Suprapubic skin (tissue), 4 donors: ENCODE measurements around the gene NRBF2. TPM values are rescaled to one million over a fixed set of nuclear protein-coding genes. Genes with fewer than 3 reads are reported as not detected.

Experiments used
- DNase-seq, 2 donors: peaks; one replicate each; pipeline ENCODE4 v3.0.0-alpha.2; 2019; ENCODE audit warnings: low spot score in 2 of 2
- H3K27ac ChIP-seq: fragments of 200-600 bp; sonication (generic); one replicate; pipeline ENCODE4 v1.5.1; 2019
- H3K27me3 ChIP-seq: fragments of 200-600 bp; sonication (generic); one replicate; pipeline ENCODE4 v1.5.1; 2019
- H3K36me3 ChIP-seq: fragments of 200-600 bp; sonication (generic); one replicate; pipeline ENCODE4 v1.5.1; 2019
- H3K4me1 ChIP-seq: fragments of 200-600 bp; sonication (generic); one replicate; pipeline ENCODE4 v1.5.1; 2019
- H3K4me3 ChIP-seq: fragments of 200-600 bp; sonication (generic); one replicate; pipeline ENCODE4 v1.5.1; 2019; ENCODE audit warnings: mild to moderate bottlenecking
- H3K9me3 ChIP-seq: fragments of 200-600 bp; sonication (generic); one replicate; pipeline ENCODE4 v1.5.1; 2019
- EP300 ChIP-seq: sonication (generic); formaldehyde crosslinking; IDR thresholded peaks from one replicate; pipeline ENCODE4 v1.6.1; 2017; ENCODE audit warnings: antibody characterized with exemption
- POLR2A ChIP-seq, 2 donors: fragments of 450-650 bp; IDR thresholded peaks; one replicate each; pipeline ENCODE4 v1.6.1; 2017; ENCODE audit warnings: antibody characterized with exemption in 2 of 2, mild to moderate bottlenecking in 2 of 2, moderate library complexity in 2 of 2
- POLR2AphosphoS5 ChIP-seq, 3 donors: sonication (generic); formaldehyde crosslinking; IDR thresholded peaks; one replicate each; pipeline ENCODE4 v1.6.1; 2017; ENCODE audit warnings: antibody characterized with exemption in 3 of 3
- WGBS: methylation state at CpG from one replicate; pipeline ENCODE4 v1.1.5; 2018; 5-methylcytosine and 5-hydroxymethylcytosine counted together
- total RNA-seq, 4 donors: library from RNA; depleted of rRNA; stranded (reverse); fragments of >200 nt; gene quantifications; one replicate each; pipeline ENCODE4 v1.1.0, GENCODE V29; 2016
- TF ChIP-seq, protein P1 (sequence below), 2 donors: fragments of 200-600 bp in 1 of 2; fragments of 450-650 bp in 1 of 2; sonication (generic) in 1 of 2; IDR thresholded peaks; one replicate each; pipeline ENCODE4 v1.5.1; 2016 to 2019; ENCODE audit warnings: antibody characterized with exemption in 2 of 2, mild to moderate bottlenecking in 1 of 2, moderate library complexity in 1 of 2

The NRBF2 gene
- total RNA-seq, 4 donors from 2014 or later, result 10.9 to 23.2 (median 13.9) TPM

- WGBS, result 78% methylated on average over 2 of the region's 2 CpGs
- Histone ChIP-seq H3K27ac (no peak overlapping the region), H3K27me3 (no peaks in the 10 kb centered on the region), H3K4me3 (no peak overlapping the region), H3K36me3 (peaks cover 6% of the 10 kb centered on the region), H3K4me1 (peaks cover 32% of the 10 kb centered on the region), H3K9me3 (no peaks in the 10 kb centered on the region)
- TF ChIP-seq POLR2A (IDR thresholded peaks at IDR 0.05) (no peak), POLR2AphosphoS5 (IDR thresholded peaks at IDR 0.05) (no peak), EP300 (no peak)
- TF ChIP-seq, protein P1, sequence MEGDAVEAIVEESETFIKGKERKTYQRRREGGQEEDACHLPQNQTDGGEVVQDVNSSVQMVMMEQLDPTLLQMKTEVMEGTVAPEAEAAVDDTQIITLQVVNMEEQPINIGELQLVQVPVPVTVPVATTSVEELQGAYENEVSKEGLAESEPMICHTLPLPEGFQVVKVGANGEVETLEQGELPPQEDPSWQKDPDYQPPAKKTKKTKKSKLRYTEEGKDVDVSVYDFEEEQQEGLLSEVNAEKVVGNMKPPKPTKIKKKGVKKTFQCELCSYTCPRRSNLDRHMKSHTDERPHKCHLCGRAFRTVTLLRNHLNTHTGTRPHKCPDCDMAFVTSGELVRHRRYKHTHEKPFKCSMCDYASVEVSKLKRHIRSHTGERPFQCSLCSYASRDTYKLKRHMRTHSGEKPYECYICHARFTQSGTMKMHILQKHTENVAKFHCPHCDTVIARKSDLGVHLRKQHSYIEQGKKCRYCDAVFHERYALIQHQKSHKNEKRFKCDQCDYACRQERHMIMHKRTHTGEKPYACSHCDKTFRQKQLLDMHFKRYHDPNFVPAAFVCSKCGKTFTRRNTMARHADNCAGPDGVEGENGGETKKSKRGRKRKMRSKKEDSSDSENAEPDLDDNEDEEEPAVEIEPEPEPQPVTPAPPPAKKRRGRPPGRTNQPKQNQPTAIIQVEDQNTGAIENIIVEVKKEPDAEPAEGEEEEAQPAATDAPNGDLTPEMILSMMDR (IDR thresholded peaks at IDR 0.05), result no peak
- no peak for DNase-seq
Observed at GRCh38 chr10:63137306-63137705, 4.2 kb downstream of the NRBF2 start.

DNA sequence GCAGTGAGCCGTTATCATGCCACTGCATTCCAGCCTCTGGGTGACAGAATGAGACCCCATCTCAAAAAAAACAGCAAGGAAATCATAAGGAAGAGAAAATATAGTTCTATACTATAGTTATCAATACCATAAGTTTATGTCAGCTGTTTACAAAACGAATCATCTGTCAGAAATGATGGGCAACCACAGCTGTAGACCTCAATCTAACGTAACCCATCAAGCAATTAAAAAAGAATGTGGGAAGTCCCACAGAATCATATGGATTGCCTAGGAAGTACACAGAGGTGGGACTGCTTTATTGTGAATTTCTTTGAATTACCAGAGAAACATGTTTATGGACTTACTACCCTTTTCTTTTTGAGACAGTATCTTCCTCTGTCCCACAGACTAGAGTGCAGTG lies 6.9 kb downstream of the NRBF2 start:
- Histone ChIP-seq H3K9me3 (no peaks in the 10 kb centered on the region), H3K4me1 (peaks cover 22% of the 10 kb centered on the region), H3K36me3 (peaks cover 6% of the 10 kb centered on the region), H3K27me3 (no peaks in the 10 kb centered on the region), H3K4me3 (no peak overlapping the region), H3K27ac (no peak overlapping the region)
- no peak for DNase-seq
- TF ChIP-seq EP300 (no peak), POLR2AphosphoS5 (IDR thresholded peaks at IDR 0.05) (no peak), POLR2A (IDR thresholded peaks at IDR 0.05) (no peak)
- 88% methylated on average over 3 of the region's 3 CpGs for WGBS

DNA sequence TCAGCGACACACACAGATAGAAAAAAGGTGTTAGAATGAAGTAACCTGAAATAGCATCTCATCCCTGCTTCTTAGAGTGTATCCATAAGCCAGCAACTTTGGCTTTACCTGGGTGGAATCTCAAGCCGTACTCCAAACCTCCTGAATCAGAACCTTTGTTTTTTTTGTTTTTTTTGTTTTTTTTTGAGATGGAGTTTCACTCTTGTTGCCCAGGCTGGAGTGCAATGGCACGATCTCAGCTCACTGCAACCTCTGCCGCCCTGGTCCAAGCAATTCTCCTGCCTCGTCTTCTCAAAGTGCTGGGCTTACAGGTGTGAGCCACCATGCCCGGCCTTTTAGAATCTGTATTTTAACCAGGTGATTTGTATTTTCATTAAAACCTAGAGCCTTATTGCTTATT lies 9.0 kb downstream of the NRBF2 start:
- Histone ChIP-seq H3K4me3 (no peak overlapping the region), H3K4me1 (peaks cover 22% of the 10 kb centered on the region), H3K27ac (no peak overlapping the region), H3K36me3 (peaks cover 6% of the 10 kb centered on the region), H3K9me3 (no peaks in the 10 kb centered on the region), H3K27me3 (no peaks in the 10 kb centered on the region)
- WGBS, result 90% methylated on average over 6 of the region's 6 CpGs
- DNase-seq, result no peak
- TF ChIP-seq POLR2AphosphoS5 (IDR thresholded peaks at IDR 0.05), result no peak
- no peak for TF ChIP-seq EP300
- TF ChIP-seq, protein P1 (IDR thresholded peaks at IDR 0.05), result no peak
- no peak for TF ChIP-seq POLR2A (IDR thresholded peaks at IDR 0.05)

- Histone ChIP-seq H3K4me1 (peaks cover 17% of the 10 kb centered on the region), H3K4me3 (no peak overlapping the region), H3K9me3 (no peaks in the 10 kb centered on the region), H3K27me3 (no peaks in the 10 kb centered on the region), H3K27ac (no peak overlapping the region), H3K36me3 (peaks cover 9% of the 10 kb centered on the region)
- WGBS, result 58% methylated on average over 5 of the region's 5 CpGs
- no peak for TF ChIP-seq EP300
- TF ChIP-seq POLR2A (IDR thresholded peaks at IDR 0.05), result no peak
- TF ChIP-seq, protein P1 (IDR thresholded peaks at IDR 0.05), result no peak
- no peak for TF ChIP-seq POLR2AphosphoS5 (IDR thresholded peaks at IDR 0.05)
- no peak for DNase-seq
Observed at GRCh38 chr10:63143987-63144386, 10.9 kb downstream of the NRBF2 start.

DNA sequence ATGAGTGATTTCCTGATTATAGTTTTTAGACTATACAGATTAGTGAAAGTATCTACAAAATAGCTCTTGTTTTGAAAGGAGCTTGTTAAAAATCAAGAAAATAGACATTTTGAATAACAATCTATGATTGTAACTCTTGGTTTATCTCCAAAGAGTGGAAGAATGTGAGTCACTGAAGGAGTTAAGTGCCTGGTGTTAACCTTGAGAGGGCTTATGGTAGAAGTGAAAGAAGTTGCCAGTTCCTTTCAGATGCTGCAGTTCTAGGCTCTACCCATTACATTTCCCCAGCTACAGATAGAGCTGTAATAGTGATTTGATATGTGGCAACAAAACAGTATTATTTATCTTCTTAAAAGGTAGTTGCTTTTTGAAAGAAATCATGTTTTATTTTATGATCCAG lies 12.7 kb downstream of the NRBF2 start:
- Histone ChIP-seq H3K36me3 (peaks cover 10% of the 10 kb centered on the region), H3K4me3 (no peak overlapping the region), H3K9me3 (no peaks in the 10 kb centered on the region), H3K27me3 (no peaks in the 10 kb centered on the region), H3K27ac (no peak overlapping the region), H3K4me1 (peaks cover 17% of the 10 kb centered on the region)
- no peak for DNase-seq
- TF ChIP-seq POLR2A (IDR thresholded peaks at IDR 0.05) (no peak), POLR2AphosphoS5 (IDR thresholded peaks at IDR 0.05) (no peak), EP300 (no peak)
- TF ChIP-seq, protein P1 (IDR thresholded peaks at IDR 0.05), result no peak

- peaks cover 17% of the 10 kb centered on the region for H3K4me1 ChIP-seq
Observed at GRCh38 chr10:63146503-63146902, 13.4 kb downstream of the NRBF2 start.

More at GRCh38 chr10:63146503-63146902, 13.4 kb downstream of the NRBF2 start:
- TF ChIP-seq EP300 (no peak), POLR2A (IDR thresholded peaks at IDR 0.05) (no peak), POLR2AphosphoS5 (IDR thresholded peaks at IDR 0.05) (no peak)
- TF ChIP-seq, protein P1 (IDR thresholded peaks at IDR 0.05), result no peak
- no peaks in the 10 kb centered on the region for H3K9me3 ChIP-seq
- no peaks in the 10 kb centered on the region for H3K27me3 ChIP-seq
- peaks cover 12% of the 10 kb centered on the region for H3K36me3 ChIP-seq
- DNase-seq, result no peak
- H3K27ac ChIP-seq, result no peak overlapping the region
- no peak overlapping the region for H3K4me3 ChIP-seq
